Heart right ventricle (tissue), 16 donors: ENCODE measurements around the gene CCNG1. TPM values are rescaled to one million over a fixed set of nuclear protein-coding genes. Genes with fewer than 3 reads are reported as not detected.
"Not testable (repeated sequence)": the region's sequence is repeated elsewhere in the genome, so short reads cannot be mapped to it uniquely, and the experiment has no call there.

Experiments used
- ATAC-seq, 8 donors: fragments of 200-7000 bp; cut with Tn5 transposase; one replicate each; pipeline ENCODE4 v1.9.1; 2020; ENCODE audit warnings: mild to moderate bottlenecking in 8 of 8, moderate library complexity in 8 of 8, moderate number of reproducible peaks in 1 of 8
- DNase-seq, 2 donors: peaks; one replicate each; pipeline ENCODE4 v3.0.0-alpha.2; 2020
- H3K27ac ChIP-seq, 10 donors: fragments of 200-600 bp; sonication (generic) in 2 of 10; one replicate each; pipeline versions ENCODE4 v1.5.0 to v1.8.0; 2020 to 2022; ENCODE audit warnings: mild to moderate bottlenecking in 3 of 10
- H3K27me3 ChIP-seq, 7 donors: fragments of 200-600 bp; one replicate each; pipeline ENCODE4 v1.8.0; 2021 to 2022; ENCODE audit warnings: mild to moderate bottlenecking in 2 of 7
- H3K36me3 ChIP-seq, 9 donors: fragments of 200-600 bp; sonication (generic) in 1 of 9; one replicate each; pipeline versions ENCODE4 v1.5.0 to v1.8.0; 2020 to 2022; ENCODE audit warnings: mild to moderate bottlenecking in 2 of 9
- H3K4me1 ChIP-seq, 9 donors: fragments of 200-600 bp; sonication (generic) in 1 of 9; one replicate each; pipeline versions ENCODE4 v1.5.0 to v1.8.0; 2020 to 2022; ENCODE audit warnings: mild to moderate bottlenecking in 4 of 9
- H3K4me3 ChIP-seq, 10 donors: fragments of 200-600 bp; sonication (generic) in 2 of 10; one replicate each; pipeline versions ENCODE4 v1.5.0 to v1.8.0; 2020 to 2022; ENCODE audit warnings: mild to moderate bottlenecking in 7 of 10, moderate library complexity in 2 of 10
- H3K9me3 ChIP-seq, 11 donors: fragments of 200-600 bp in 10 of 11; sonication (generic) in 2 of 11; one replicate each; pipeline versions ENCODE4 v1.5.0 to v1.8.0; 2013 to 2022; ENCODE audit warnings: mild to moderate bottlenecking in 2 of 11, control low read depth in 1 of 11, moderate library complexity in 1 of 11
- WGBS, 2 donors: extraction: QIAGEN DNeasy Blood & Tissue Kit; methylation state at CpG; one replicate each; pipeline ENCODE4 v1.1.7; 2013; ENCODE audit warnings: inconsistent platforms in 1 of 2; 5-methylcytosine and 5-hydroxymethylcytosine counted together
- intact Hi-C, 10 donors: fragments of 100-400 bp; cut with DNase I; formaldehyde crosslinking; loops; one replicate each; pipeline versions ENCODE4 v1.11.1 to v1.14.2; 2022
- long read RNA-seq, 3 donors: library from polyadenylated mRNA; unstranded; transcript quantifications; one replicate each; pipeline ENCODE4 v2.0.0, GENCODE V29; 2020 to 2021
- polyA plus RNA-seq, 2 donors: library from polyadenylated mRNA; stranded (reverse); fragments of 200-250 nt; gene quantifications; one replicate each; pipeline ENCODE4 v1.2.3, GENCODE V29; 2013
- total RNA-seq, 10 donors: library from RNA; stranded (reverse); fragmentation: NEBNext Ultra II Directional in 3 of 10; extraction: Animal tissue kit (Norgen Biotek cat#: 25700) in 3 of 10; gene quantifications; one replicate each; pipeline versions ENCODE4 v1.2.1 to v1.2.4, GENCODE V29; 2021 to 2023
- TF ChIP-seq, protein P1 (sequence below), 9 donors: fragments of 200-600 bp; sonication (generic) in 2 of 9; IDR thresholded peaks; one replicate each; pipeline versions ENCODE4 v1.5.0 to v1.8.0; 2021 to 2022; ENCODE audit warnings: antibody characterized with exemption in 9 of 9, mild to moderate bottlenecking in 5 of 9, moderate library complexity in 1 of 9
- donor health status: Arrhythmogenic right ventricular cardiomyopathy.
- donor health status: ischemic (EF 13 %, LVEDD 7.1; RV severe dilation, severe dysfunction).
- donor health status: healthy with polysubstance abuse.
- donor health status: DM: no; HTN: yes; CAD: no.
- donor health status: DM: no; HTN: no; CAD: no.
- donor health status: ischemic (EF 25% LVEDD 6.9; RV normal size, moderate dysfunction).
- donor health status: ischemic (EF 25% LVEDD 5.7; RV mildly dilated, moderate dysfunction).
- donor health status: healthy.
- donor health status: DM: yes; HTN: yes; CAD: no.
- donor health status: Ischemic cardiomyopathy.
- donor health status: ischemic (EF 35%, LVEDD 5.7; RV mildly dilated, moderate dysfunction).
- donor health status: nonischemic (EF 11% LVEDD 7.7; RV severe dilation, severe dysfunction).
- donor health status: DM: yes; HTN: yes; CAD: no.
- donor health status: PGD.
- donor health status: ischemic (EF 29% LVEDD 5.4; RV normal size, mild dysfunction).
- donor health status: nonischemic (EF 23%, LVEDD 6.1; RV moderate dilation, normal function).

The CCNG1 gene, protein sequence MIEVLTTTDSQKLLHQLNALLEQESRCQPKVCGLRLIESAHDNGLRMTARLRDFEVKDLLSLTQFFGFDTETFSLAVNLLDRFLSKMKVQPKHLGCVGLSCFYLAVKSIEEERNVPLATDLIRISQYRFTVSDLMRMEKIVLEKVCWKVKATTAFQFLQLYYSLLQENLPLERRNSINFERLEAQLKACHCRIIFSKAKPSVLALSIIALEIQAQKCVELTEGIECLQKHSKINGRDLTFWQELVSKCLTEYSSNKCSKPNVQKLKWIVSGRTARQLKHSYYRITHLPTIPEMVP
- 100 to 1,000 TPM in 2 of 10 donors, 10 to 100 TPM in 8; 47.1 to 137 (median 70.4) TPM for total RNA-seq
- polyA plus RNA-seq = 10 to 100 TPM; 37.0 to 57.8 TPM
- long read RNA-seq, donor 1, transcript CCNG1-201 (7 exons, 2,458 nt) = major isoform, 173 of 285 reads
- long read RNA-seq, donor 1, transcript CCNG1-202 (8 exons, 2,366 nt) = minor isoform, 88 of 285 reads
- long read RNA-seq, donor 1, partial matches to known transcripts = 10 of 285 reads
- long read RNA-seq, donor 1, other reads (novel, unspliced or antisense) = 14 of 285 reads
- long read RNA-seq, donor 2, transcript CCNG1-201 (7 exons, 2,458 nt) = major isoform, 174 of 281 reads
- long read RNA-seq, donor 2, transcript CCNG1-202 (8 exons, 2,366 nt) = minor isoform, 89 of 281 reads
- long read RNA-seq, donor 2, partial matches to known transcripts = 5 of 281 reads
- long read RNA-seq, donor 2, other reads (novel, unspliced or antisense) = 13 of 281 reads
- long read RNA-seq, donor 3, transcript CCNG1-201 (7 exons, 2,458 nt) = major isoform, 444 of 865 reads
- long read RNA-seq, donor 3, transcript CCNG1-202 (8 exons, 2,366 nt) = minor isoform, 340 of 865 reads
- long read RNA-seq, donor 3, partial matches to known transcripts = 47 of 865 reads
- long read RNA-seq, donor 3, other reads (novel, unspliced or antisense) = 32 of 865 reads

- Histone ChIP-seq H3K36me3 (peaks cover 0 to 31% (median 15%) of the 10 kb centered on the region in 9 donors), H3K4me1 (peaks cover 15 to 44% (median 32%) of the 10 kb centered on the region in 9 donors), H3K4me3 (peak within 1 kb of the TSS; percentile 78 to 99 (median 94)), H3K9me3 (no peaks in the 10 kb centered on the region), H3K27ac (peak within 1 kb of the TSS; percentile 59 to 97 (median 92)), H3K27me3 (no peaks in the 10 kb centered on the region)
- WGBS, 2 donors = 0 to 1% methylated on average over 51 of the region's 51 CpGs
- DNase-seq (peak; percentile 90 to 96), ATAC-seq (peak; percentile 96 to 99 (median 98))
- intact Hi-C loops = loop anchor here in 3 of 10 donors (1.0 to 10.0 kb wide), 4 partner anchors 21 to 67 kb away; partner anchors contain the start of genes MAT2B (in 3 of the 3), HMMR (in 1 of the 3) and NUDCD2 (in 1 of the 3)
- TF ChIP-seq, protein P1, sequence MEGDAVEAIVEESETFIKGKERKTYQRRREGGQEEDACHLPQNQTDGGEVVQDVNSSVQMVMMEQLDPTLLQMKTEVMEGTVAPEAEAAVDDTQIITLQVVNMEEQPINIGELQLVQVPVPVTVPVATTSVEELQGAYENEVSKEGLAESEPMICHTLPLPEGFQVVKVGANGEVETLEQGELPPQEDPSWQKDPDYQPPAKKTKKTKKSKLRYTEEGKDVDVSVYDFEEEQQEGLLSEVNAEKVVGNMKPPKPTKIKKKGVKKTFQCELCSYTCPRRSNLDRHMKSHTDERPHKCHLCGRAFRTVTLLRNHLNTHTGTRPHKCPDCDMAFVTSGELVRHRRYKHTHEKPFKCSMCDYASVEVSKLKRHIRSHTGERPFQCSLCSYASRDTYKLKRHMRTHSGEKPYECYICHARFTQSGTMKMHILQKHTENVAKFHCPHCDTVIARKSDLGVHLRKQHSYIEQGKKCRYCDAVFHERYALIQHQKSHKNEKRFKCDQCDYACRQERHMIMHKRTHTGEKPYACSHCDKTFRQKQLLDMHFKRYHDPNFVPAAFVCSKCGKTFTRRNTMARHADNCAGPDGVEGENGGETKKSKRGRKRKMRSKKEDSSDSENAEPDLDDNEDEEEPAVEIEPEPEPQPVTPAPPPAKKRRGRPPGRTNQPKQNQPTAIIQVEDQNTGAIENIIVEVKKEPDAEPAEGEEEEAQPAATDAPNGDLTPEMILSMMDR (IDR thresholded peaks at IDR 0.05) = peak in 1 of 9 donors; percentile 1
These were observed at the start of gene CCNG1 for GRCh38 chr5:163437309-163438182. Gene CCNG1 (plus strand): TSS chr5:163437595. CDS start chr5:163439257, 1,662 bp downstream.

DNA sequence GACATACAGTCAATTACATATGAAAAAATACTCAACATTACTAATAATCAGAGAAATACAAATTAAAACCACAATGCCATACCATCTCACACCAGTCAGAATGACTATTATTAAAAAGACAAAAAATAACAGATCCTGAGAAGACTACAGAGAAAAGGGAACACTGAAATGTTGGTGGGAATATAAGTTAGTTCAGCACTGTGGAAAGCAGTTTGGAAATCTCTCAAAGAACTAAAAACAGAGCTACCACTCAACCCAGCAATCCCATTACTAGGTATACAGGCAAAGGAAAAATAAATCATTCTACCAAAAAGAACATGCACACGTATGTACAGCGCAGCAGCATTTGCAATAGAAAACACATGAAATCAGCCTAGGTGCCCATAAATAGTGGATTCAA is 41.6 kb upstream of the CCNG1 start:
- ATAC-seq (no peak), DNase-seq (no peak)
- intact Hi-C loops = no loop called here
- H3K27ac ChIP-seq = no peak overlapping the region
- 95 to 97% methylated on average over 2 of the region's 2 CpGs for WGBS, 2 donors
- TF ChIP-seq, protein P1 (IDR thresholded peaks at IDR 0.05) = no peak
- H3K27me3 ChIP-seq = peaks cover 0 to 5% (median 0%) of the 10 kb centered on the region in 7 donors
- H3K4me3 ChIP-seq = no peak overlapping the region
- H3K36me3 ChIP-seq = no peaks in the 10 kb centered on the region
- H3K4me1 ChIP-seq = no peaks in the 10 kb centered on the region
- peaks cover 0 to 14% (median 0%) of the 10 kb centered on the region in 11 donors for H3K9me3 ChIP-seq

DNA sequence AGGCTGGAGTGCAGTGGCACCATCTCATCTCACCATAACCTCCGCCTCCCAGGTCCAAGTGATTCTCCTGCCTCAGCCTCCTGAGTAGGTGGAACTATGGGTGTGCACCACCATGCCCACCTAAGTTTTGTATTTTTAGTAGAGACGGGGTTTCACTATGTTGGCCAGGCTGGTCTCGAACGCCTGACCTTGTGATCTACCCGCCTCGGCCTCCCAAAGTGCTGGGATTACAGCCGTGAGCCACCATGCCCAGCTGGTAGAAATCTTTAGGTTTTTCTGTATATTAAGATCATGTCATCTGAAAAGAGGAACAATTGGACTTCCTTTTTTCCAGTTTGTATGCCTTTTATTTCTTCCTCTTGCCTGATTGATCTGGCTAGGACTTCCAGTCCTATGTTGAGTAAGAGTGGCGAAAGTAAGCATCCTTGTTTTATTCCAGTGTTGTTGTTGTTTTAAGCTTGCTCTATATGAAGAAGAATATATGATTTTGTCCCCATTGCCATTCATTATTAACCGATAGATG is 40.5 kb upstream of the CCNG1 start:
- H3K4me1 ChIP-seq, H3K4me3 ChIP-seq, ATAC-seq, H3K27ac ChIP-seq, DNase-seq, H3K27me3 ChIP-seq, H3K36me3 ChIP-seq, intact Hi-C loops: not testable (repeated sequence)
- peaks cover 0 to 11% (median 0%) of the 10 kb centered on the region in 11 donors for H3K9me3 ChIP-seq
- WGBS, 2 donors = 90 to 91% methylated on average over 9 of the region's 9 CpGs

- ATAC-seq (no peak), DNase-seq (no peak)
- H3K4me3 ChIP-seq = no peak overlapping the region
- H3K9me3 ChIP-seq = peaks cover 0 to 11% (median 0%) of the 10 kb centered on the region in 11 donors
- H3K36me3 ChIP-seq = no peaks in the 10 kb centered on the region
- no peak overlapping the region for H3K27ac ChIP-seq
- no peaks in the 10 kb centered on the region for H3K4me1 ChIP-seq
- peaks cover 0 to 5% (median 0%) of the 10 kb centered on the region in 7 donors for H3K27me3 ChIP-seq
- TF ChIP-seq, protein P1 (IDR thresholded peaks at IDR 0.05) = no peak
- intact Hi-C loops = no loop called here
These were observed 40.0 kb upstream of the CCNG1 start for GRCh38 chr5:163397354-163397753.
